ENCODE data around the gene EZH1. TPM values are rescaled to one million over a fixed set of nuclear protein-coding genes. Genes with fewer than 3 reads are reported as not detected.

EZH1 gene
- total and polyA plus RNA-seq, 2 of the 4 experiments (the other 2 are of a cell fraction), result 17.6 to 27.3 TPM

DNA sequence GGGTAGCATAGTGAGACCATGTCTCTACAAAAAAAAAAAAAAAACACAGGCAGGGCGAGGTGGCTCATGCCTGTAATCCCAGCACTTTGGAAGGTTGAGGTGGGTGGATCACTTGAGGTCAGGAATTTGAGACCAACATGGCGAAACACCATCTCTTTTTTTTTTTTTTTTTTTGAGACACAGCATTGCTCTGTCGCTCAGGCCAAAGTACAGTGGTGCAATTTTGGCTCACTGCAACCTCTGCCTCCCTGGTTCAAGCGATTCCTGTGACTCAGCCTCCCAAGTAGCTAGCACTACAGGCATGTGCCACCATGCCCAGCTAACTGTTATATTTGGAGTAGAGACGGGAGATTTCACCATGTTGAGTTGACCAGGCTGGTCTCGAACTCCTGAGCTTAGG, 21.3 kb upstream of the EZH1 start:
- H3K4me3 ChIP-seq (ENCODE audit: insufficient read depth, low read depth, low read length), result no peak overlapping the region
- BruUV-seq (replicated peaks), result no TSS peak
- ATAC-seq (ENCODE audit: low read depth), result no peak
- no peaks in the 10 kb centered on the region for H4K20me1 ChIP-seq (ENCODE audit: insufficient read depth, low read length)
- no peak overlapping the region for H3K14ac ChIP-seq (replicated peaks; ENCODE audit: low read depth, low read length)
- H2AK5ac ChIP-seq (ENCODE audit: low read depth, low read length), result no peak overlapping the region
- H2AK9ac ChIP-seq (replicated peaks; ENCODE audit: low read depth, low read length, poor library complexity), result no peak overlapping the region
- no peak overlapping the region for H2AFZ ChIP-seq (replicated peaks; ENCODE audit: low read length, poor library complexity)
- no peaks in the 10 kb centered on the region for H3K4me1 ChIP-seq (ENCODE audit: control insufficient read depth, insufficient read depth, low read length)
- H3K9me1 ChIP-seq (ENCODE audit: insufficient read depth, low read length), result no peaks in the 10 kb centered on the region
- in situ Hi-C loops (cut with MboI; ENCODE audit: low sequenced_read_pairs), result no loop called here
- no peak for DNase-seq
- no peak overlapping the region for H4K8ac ChIP-seq (ENCODE audit: low read depth in 2 of 2, low read length in 2 of 2)
- no peak overlapping the region for H3K4ac ChIP-seq (ENCODE audit: low read depth, low read length)
- no peak overlapping the region for H2BK15ac ChIP-seq (ENCODE audit: low read depth, low read length)
- no peak overlapping the region for H3K18ac ChIP-seq (ENCODE audit: low read depth, low read length)
- H3K4me2 ChIP-seq (ENCODE audit: low read depth, low read length), result no peak overlapping the region
- H3K36me3 ChIP-seq (ENCODE audit: control insufficient read depth, insufficient read depth, low read length), result no peaks in the 10 kb centered on the region
- H3K79me1 ChIP-seq (ENCODE audit: low read depth in 1 of 2, low read length in 2 of 2), result no peaks in the 10 kb centered on the region
- H3K27me3 ChIP-seq (ENCODE audit: control insufficient read depth, insufficient read depth, low read length), result peaks cover 15% of the 10 kb centered on the region; the same call in 1 of the 2 replicates
- POLR2A ChIA-PET (ENCODE audit: unreplicated experiment), result no interaction called here
- no peak overlapping the region for H3K56ac ChIP-seq (ENCODE audit: extremely low read depth, insufficient read depth, low read length)
- TF ChIP-seq, protein P1, sequence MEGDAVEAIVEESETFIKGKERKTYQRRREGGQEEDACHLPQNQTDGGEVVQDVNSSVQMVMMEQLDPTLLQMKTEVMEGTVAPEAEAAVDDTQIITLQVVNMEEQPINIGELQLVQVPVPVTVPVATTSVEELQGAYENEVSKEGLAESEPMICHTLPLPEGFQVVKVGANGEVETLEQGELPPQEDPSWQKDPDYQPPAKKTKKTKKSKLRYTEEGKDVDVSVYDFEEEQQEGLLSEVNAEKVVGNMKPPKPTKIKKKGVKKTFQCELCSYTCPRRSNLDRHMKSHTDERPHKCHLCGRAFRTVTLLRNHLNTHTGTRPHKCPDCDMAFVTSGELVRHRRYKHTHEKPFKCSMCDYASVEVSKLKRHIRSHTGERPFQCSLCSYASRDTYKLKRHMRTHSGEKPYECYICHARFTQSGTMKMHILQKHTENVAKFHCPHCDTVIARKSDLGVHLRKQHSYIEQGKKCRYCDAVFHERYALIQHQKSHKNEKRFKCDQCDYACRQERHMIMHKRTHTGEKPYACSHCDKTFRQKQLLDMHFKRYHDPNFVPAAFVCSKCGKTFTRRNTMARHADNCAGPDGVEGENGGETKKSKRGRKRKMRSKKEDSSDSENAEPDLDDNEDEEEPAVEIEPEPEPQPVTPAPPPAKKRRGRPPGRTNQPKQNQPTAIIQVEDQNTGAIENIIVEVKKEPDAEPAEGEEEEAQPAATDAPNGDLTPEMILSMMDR (conservative IDR thresholded peaks at IDR 0.05; ENCODE audit: low read depth, low read length), result no peak
- TF ChIP-seq CHD1 (IDR thresholded peaks at IDR 0.05; ENCODE audit: low read depth, low read length), result no peak
- TF ChIP-seq, protein P2, sequence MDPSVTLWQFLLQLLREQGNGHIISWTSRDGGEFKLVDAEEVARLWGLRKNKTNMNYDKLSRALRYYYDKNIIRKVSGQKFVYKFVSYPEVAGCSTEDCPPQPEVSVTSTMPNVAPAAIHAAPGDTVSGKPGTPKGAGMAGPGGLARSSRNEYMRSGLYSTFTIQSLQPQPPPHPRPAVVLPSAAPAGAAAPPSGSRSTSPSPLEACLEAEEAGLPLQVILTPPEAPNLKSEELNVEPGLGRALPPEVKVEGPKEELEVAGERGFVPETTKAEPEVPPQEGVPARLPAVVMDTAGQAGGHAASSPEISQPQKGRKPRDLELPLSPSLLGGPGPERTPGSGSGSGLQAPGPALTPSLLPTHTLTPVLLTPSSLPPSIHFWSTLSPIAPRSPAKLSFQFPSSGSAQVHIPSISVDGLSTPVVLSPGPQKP (IDR thresholded peaks at IDR 0.05; ENCODE audit: borderline replicate concordance, low read depth, low read length), result no peak
- TF ChIP-seq MAFK (IDR thresholded peaks at IDR 0.05; ENCODE audit: low read depth, low read length), result no peak
- TF ChIP-seq RCOR1 (IDR thresholded peaks at IDR 0.05; ENCODE audit: insufficient replicate concordance, low read length), result no peak
- no peak for TF ChIP-seq CEBPB (IDR thresholded peaks at IDR 0.05; ENCODE audit: low read depth, low read length)
- no peak for TF ChIP-seq BHLHE40 (IDR thresholded peaks at IDR 0.05; ENCODE audit: low read depth, low read length)
- TF ChIP-seq SMC3 (IDR thresholded peaks at IDR 0.05; ENCODE audit: low read depth, low read length), result no peak
- H3K9me3 ChIP-seq (ENCODE audit: control insufficient read depth, insufficient read depth, low read length), result no peaks in the 10 kb centered on the region
- intact Hi-C loops (cut with micrococcal nuclease), result no loop called here
- H3K9ac ChIP-seq (ENCODE audit: low read depth, low read length), result no peak overlapping the region
- CTCF ChIA-PET, result no interaction called here
- H2BK5ac ChIP-seq (ENCODE audit: low read depth, low read length, poor library complexity, severe bottlenecking), result no peak overlapping the region
- H3K27ac ChIP-seq (ENCODE audit: insufficient read depth, low read length), result no peak overlapping the region
- no peak overlapping the region for H4K91ac ChIP-seq (ENCODE audit: insufficient read depth, low read depth, low read length)
- H3K23ac ChIP-seq (ENCODE audit: low read depth, low read length), result no peak overlapping the region
- WGBS, 2 experiments (ENCODE audit: extremely low coverage in 2 of 2, insufficient read length in 1 of 2), result 100% methylated on average over 2 of the region's 6 CpGs; no CpG with 5 or more reads in 1 of the 2 experiments
- H4K5ac ChIP-seq (ENCODE audit: low read depth, low read length), result no peak overlapping the region
- dilution Hi-C loops (cut with HindIII; ENCODE audit: low sequenced_read_pairs, unreplicated experiment), result no loop called here
- H2BK20ac ChIP-seq (ENCODE audit: low read depth, low read length), result no peak overlapping the region
- H2BK120ac ChIP-seq (ENCODE audit: low read depth, low read length), result no peak overlapping the region

Data from IMR-90 (cell line).